Measurements from ENCODE around the gene CRYBB3.

DNA sequence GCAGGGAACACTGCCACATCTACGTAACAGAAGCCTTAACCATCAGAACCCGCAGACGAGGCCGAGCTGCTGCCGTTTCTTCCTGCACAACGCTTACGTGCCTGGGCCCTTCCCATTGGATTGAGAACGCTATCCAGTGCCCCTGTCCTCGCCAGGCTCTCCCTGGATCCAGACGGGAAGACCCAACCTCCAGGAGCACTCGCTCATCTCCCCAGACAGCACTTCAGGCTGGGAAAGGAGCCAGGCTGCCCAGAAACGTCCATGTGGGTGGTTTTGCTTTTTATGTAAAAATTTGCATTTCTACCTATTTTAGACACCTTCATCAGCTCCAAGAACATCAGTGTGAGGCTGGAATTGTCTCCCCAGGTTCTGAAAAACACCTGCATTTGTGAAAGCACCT lies 7.3 kb upstream of the CRYBB3 start:
- TF ChIP-seq POLR2AphosphoS5 (IDR thresholded peaks at IDR 0.05; ENCODE audit: low read length) (no peak), ZNF274 (IDR thresholded peaks at IDR 0.05; ENCODE audit: insufficient read depth, insufficient read length) (no peak), SP1 (IDR thresholded peaks at IDR 0.05; ENCODE audit: low read depth, low read length) (no peak), TARDBP (IDR thresholded peaks at IDR 0.05; ENCODE audit: borderline replicate concordance) (no peak), TAF1 (IDR thresholded peaks at IDR 0.05; ENCODE audit: borderline replicate concordance, low read depth, low read length) (no peak), POLR2A (IDR thresholded peaks at IDR 0.05; ENCODE audit: low read depth, low read length) (no peak), BRCA1 (IDR thresholded peaks at IDR 0.05; ENCODE audit: low read depth, low read length) (no peak)

All from GM12878 (cell line).